Measurements from ENCODE around the gene TMEM164.

Gene TMEM164

DNA sequence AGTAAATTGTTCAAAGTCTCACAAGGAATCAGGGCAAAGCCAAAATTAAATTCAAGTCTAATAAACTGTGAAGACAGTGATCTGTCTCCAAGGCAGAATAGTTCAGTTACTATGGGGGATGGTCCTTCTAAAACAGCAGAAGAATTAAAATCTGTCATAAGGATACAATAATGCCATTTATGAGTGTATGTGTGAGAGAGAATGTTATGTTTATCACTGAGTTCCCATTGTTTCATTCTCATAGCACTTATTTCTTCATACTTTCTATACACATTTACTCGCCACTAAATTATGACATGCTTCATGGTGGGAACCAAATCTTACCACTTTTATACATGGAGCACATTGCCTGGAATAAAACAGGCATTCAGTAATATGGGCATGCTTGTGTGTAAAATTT is 212.5 kb downstream of the TMEM164 start:
- no peak for DNase-seq

GRCh38 chrX:110216027-110216426 is 213.1 kb downstream of the TMEM164 start:
- no peak for DNase-seq

DNA sequence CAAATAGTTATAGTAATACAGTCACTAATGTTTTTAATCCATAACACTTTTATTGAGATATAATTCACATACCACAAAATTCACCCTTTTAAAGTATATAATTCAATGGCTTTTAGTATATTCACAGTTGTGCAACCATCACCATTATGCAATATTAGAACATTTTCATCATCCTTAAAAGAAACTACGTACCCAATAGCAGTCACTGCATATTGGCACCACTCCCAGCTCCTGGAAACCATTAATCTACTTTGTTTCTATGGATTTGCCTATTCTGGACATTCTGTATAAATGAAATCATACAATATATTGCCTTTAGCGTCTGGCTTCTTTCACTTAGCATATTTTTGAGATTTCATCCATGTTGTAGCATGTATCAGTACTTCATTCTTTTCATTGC is 215.7 kb downstream of the TMEM164 start:
- DNase-seq = no peak

- DNase-seq = no peak
Observed at GRCh38 chrX:110219920-110220319, 217.0 kb downstream of the TMEM164 start.

GRCh38 chrX:110222497-110223257 is 219.8 kb downstream of the TMEM164 start:
- no peak for DNase-seq

GRCh38 chrX:110224926-110225617 is 222.2 kb downstream of the TMEM164 start:
- no peak for DNase-seq

DNA sequence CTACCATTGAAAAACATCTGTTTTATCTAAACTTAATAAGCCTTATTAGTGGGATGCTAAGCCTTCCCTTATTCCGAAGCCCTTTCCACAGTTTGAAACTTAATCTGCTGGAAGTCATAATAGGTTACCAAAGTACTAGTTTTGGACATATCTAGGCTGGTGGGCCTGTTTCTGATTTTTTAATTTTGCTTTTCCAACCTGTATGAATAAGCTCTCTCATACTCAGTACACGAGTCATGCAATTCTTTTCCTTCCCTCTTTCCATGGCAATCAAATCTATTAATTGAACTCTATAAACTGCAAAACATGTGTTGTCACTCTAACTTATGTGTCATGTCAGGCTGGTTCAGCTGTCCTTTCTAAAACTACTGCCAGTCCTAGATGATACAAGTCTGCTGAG is 224.0 kb downstream of the TMEM164 start:
- no peak for DNase-seq

Measured in CD4-positive, alpha-beta T cell treated with Interleukin-4 for 4 hours (primary cell).